Measurements from ENCODE around the gene RFNG. TPM values are rescaled to one million over a fixed set of nuclear protein-coding genes. Genes with fewer than 3 reads are reported as not detected.

Gene RFNG
- total RNA-seq, 8 experiments from 2014 or later: 19.3 to 38.6 (median 28.5) TPM

DNA sequence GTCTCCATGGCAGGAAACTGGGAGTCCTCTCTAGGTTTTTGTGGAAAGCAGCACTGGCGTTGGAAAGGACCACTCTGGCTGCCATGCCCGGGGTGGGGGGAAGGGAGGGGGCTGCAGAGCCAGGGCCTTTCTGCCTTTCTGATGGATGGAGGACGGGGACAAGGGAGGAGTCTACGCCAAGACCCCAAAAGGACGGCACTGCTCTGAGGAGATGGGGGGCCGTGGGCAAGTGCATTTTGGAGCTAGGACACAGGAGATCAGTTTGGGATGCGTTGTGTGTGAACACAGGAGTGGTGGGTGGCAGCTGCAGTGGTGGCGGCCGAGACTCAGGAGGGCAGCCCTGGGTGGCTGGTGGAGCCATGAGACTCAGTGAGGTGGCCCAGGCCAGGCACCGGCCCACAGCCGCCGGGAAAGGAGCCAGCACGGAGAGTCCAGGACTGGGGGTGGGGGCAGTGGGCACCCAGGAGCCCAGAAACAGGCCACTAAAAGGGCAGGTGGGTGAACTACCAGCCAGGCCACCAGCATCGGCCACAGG is 31.0 kb downstream of the RFNG start:
- WGBS, 10 experiments: 60 to 89% methylated on average over 1 to 7 of the region's 14 CpGs; no CpG with 5 or more reads in 8 of the 10 experiments
- Histone ChIP-seq H3K4me3 (no peak overlapping the region), H3K27ac (no peak overlapping the region), H3K4me1 (replicated peaks in 1 of 2) (peaks cover 14 to 15% of the 10 kb centered on the region in 2 donors)
- no peak for ATAC-seq (replicated peaks in 6 of 8)
- in situ Hi-C loops (cut with MboI; ENCODE audit: low pct_unique_long_range_greater_than_20kb in 2 of 9, low sequenced_read_pairs in 9 of 9, unreplicated experiment in 9 of 9): no loop called here

DNA sequence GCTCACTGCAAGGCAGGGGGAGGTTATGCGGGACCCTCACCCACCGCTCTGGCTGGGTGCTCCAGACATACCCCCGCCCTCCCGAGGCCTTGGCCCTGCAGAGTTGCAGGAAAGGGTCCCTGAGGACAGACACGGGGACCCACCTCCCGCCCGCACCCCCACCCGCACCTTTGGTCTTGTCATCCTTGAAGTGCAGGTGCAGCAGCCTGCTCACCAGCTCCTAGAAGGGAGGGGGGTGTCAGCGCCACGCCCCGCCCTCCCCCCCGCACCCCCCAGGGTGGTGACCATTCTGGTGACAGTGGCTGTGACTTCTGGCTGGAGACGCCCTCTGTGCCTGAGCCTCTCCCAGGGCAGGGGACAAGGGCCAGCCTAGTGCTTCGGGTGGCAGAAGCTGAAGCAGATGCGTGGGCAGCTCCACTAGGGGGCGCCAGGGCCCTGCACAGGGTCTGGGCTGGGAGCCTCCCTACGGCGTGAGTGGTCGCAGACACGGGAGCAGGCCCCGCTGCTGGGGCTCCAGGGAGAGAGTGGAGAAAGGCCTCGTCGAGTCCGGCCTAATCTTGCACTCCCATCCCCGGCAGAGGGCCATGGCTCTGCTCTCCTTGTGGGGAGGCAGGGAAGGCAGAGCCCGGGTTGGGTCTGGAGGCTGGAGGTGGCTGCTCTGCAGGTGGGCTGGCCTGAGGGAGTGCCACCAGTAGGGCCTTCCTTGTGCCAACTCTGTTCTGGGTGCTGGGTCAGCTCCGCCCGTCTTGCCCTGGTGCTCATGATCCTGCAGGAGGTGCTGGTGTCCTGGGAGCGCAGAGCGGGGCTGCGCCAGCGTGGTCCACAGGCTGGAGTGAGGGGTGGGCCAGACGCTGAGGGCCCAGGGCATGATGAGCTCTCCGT is 31.7 kb downstream of the RFNG start:
- no peak overlapping the region for H3K27ac ChIP-seq
- in situ Hi-C loops (cut with MboI; ENCODE audit: low pct_unique_long_range_greater_than_20kb in 2 of 9, low sequenced_read_pairs in 9 of 9, unreplicated experiment in 9 of 9): no loop called here
- ATAC-seq (replicated peaks in 6 of 8): no peak
- WGBS, 10 experiments: 72 to 89% (median 80%) methylated on average over 1 to 6 of the region's 34 CpGs; no CpG with 5 or more reads in 7 of the 10 experiments
- H3K4me3 ChIP-seq: no peak overlapping the region
- H3K4me1 ChIP-seq (replicated peaks in 1 of 2): peaks cover 14 to 19% of the 10 kb centered on the region in 2 donors

DNA sequence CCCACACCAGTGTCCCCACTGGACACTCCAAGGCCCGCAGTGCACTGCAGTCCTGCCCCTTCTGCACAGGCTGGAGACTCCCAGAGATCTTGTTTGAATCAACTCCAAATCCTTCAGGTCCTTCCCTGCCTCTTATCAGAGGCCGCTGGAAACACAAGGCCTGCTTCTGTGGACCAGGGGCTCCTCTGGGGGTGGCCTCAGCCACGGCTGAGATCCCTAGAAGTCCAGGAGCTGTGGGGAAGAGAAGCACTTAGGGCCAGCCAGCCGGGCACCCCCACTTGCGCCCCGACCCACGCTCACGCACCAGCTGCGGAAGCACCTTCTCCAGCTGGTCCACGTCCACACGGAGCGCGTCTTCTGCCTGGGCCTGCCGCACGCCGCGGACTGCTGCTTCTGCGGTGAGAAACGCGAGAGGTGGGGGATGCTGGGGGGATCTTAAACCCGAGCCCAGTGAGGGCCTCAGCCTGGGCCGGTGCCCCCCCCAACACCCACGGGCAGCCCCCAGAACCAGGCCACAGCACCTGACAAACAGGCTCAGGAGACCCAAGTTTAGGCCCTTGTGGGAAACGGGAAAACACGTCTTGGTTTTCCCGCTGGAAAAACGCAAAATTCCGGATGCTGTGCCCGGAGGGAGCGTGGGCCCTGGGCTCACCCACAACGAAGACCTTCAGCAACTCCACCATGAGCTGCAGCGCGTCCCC is 32.5 kb downstream of the RFNG start:
- H3K27ac ChIP-seq: no peak overlapping the region
- no peak overlapping the region for H3K4me3 ChIP-seq
- 78 to 100% (median 97%) methylated on average over 2 to 13 of the region's 33 CpGs; no CpG with 5 or more reads in 7 of the 10 experiments for WGBS, 10 experiments
- ATAC-seq (replicated peaks in 6 of 8): no peak
- H3K4me1 ChIP-seq (replicated peaks in 1 of 2): peaks cover 13 to 16% of the 10 kb centered on the region in 2 donors
- in situ Hi-C loops (cut with MboI; ENCODE audit: low pct_unique_long_range_greater_than_20kb in 2 of 9, low sequenced_read_pairs in 9 of 9, unreplicated experiment in 9 of 9): no loop called here

DNA sequence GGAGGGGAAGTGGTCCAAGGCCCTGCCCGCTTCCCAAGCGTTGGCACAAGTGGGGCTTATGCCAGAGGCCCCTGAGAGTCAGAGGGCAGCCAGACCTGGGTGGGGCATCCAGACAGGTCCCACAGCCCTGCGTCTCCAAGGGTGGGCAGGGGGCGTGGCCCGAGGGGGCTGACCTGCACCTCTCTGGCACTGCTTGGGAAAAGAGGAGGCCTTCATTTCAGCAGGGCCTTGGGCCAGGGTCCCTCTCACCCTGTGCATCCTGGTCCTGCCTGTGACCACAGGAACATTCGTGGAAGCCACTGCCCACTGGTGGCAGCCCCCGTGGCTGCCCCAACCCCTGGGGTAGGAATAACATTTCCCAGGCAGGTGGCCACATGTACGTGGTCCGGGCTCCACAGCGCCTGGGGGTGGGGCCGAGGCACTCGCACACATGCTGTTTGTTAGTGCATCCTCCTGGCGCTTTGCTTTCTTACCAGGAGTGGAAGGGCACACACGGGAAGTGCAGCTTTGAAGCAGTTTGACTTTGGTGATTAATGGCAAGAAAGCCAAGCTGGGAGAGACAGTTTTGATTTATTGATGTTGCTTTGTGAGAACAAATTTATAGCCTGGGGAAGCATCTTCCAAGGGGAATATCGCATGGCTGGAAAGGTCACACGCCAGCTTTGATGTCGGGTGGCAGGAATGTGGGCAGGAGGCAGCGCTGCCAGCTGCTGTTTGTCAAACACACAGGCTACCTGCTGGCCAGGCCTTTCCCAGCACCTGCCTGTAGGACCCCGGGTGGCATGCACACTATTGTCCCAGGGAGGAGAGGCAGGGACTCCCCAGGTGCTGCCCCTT is 33.2 kb downstream of the RFNG start:
- no peak for ATAC-seq (replicated peaks in 6 of 8)
- H3K27ac ChIP-seq: no peak overlapping the region
- H3K4me1 ChIP-seq (replicated peaks in 1 of 2): peaks cover 9 to 14% of the 10 kb centered on the region in 2 donors
- in situ Hi-C loops (cut with MboI; ENCODE audit: low pct_unique_long_range_greater_than_20kb in 2 of 9, low sequenced_read_pairs in 9 of 9, unreplicated experiment in 9 of 9): no loop called here
- H3K4me3 ChIP-seq: no peak overlapping the region
- WGBS, 10 experiments: 40 to 100% (median 78%) methylated on average over 1 to 9 of the region's 19 CpGs; no CpG with 5 or more reads in 3 of the 10 experiments

DNA sequence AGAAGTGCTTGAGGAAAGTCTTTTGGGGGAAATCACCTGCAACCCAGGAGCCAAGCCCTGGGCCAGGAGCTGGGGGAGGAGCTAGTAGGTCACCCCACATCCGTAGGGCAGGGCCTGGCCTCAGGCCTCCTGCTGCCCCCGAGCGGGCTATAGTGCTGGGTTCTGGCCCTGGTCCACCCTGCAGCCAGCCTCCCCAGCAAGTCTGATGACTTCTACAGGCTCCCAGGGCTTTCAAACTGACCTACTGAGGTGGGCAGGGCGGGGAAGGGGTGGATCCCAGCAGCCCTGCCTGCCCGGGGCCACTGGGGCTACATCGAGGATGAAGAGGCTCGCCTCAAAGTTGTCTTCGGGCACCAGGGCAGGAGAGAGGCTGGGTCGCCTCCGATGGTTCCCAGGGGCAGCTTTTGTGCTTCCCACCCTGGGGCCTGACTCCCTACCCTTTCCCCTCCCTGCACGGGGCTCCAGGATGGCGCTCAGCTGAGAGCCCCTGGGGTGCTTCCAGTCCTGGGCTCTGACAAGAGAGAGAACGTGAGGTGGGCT is 33.9 kb downstream of the RFNG start:
- 50 to 77% (median 70%) methylated on average over 2 to 3 of the region's 13 CpGs; no CpG with 5 or more reads in 7 of the 10 experiments for WGBS, 10 experiments
- ATAC-seq (replicated peaks in 6 of 8): no peak
- in situ Hi-C loops (cut with MboI; ENCODE audit: low pct_unique_long_range_greater_than_20kb in 2 of 9, low sequenced_read_pairs in 9 of 9, unreplicated experiment in 9 of 9): no loop called here

DNA sequence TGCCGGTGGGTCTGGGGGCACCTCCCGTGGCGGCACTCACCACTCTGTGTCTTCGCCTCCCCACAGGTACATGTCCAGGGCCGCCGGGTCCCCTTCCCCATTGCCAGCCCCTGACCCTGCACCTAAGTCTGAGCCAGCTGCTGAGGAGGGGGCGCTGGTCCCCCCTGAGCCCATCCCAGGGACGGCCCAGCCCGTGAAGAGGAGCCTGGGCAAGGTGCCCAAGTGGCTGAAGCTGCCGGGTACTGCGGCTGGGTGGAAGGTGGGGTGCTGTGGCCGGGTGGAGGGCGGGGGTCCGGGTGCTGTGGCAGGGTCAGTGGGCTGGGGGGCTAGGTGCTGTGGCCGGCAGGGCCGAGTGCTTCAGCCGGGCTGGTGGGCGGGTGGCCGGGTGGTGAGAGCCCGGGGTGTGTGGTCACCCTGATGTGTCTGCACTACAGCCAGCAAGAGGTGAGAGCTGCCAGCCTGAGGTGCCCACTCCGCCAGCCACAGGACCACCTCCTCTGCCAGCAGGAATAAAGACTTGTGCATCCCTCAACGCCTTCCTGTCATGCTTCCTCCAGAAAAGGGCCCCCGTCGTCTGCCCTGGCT is 34.6 kb downstream of the RFNG start:
- no peak for ATAC-seq (replicated peaks in 6 of 8)
- Histone ChIP-seq H3K4me1 (replicated peaks in 1 of 2) (peaks cover 21 to 28% of the 10 kb centered on the region in 2 donors), H3K27ac (no peak overlapping the region), H3K4me3 (no peak overlapping the region)
- in situ Hi-C loops (cut with MboI; ENCODE audit: low pct_unique_long_range_greater_than_20kb in 2 of 9, low sequenced_read_pairs in 9 of 9, unreplicated experiment in 9 of 9): no loop called here
- 100% methylated on average over 1 of the region's 24 CpGs; no CpG with 5 or more reads in 8 of the 10 experiments for WGBS, 10 experiments

More for the DNA sequence above, 33.9 kb downstream of the RFNG start:
- Histone ChIP-seq H3K4me3 (no peak overlapping the region), H3K4me1 (replicated peaks in 1 of 2) (peaks cover 16 to 21% of the 10 kb centered on the region in 2 donors), H3K27ac (no peak overlapping the region)

DNA sequence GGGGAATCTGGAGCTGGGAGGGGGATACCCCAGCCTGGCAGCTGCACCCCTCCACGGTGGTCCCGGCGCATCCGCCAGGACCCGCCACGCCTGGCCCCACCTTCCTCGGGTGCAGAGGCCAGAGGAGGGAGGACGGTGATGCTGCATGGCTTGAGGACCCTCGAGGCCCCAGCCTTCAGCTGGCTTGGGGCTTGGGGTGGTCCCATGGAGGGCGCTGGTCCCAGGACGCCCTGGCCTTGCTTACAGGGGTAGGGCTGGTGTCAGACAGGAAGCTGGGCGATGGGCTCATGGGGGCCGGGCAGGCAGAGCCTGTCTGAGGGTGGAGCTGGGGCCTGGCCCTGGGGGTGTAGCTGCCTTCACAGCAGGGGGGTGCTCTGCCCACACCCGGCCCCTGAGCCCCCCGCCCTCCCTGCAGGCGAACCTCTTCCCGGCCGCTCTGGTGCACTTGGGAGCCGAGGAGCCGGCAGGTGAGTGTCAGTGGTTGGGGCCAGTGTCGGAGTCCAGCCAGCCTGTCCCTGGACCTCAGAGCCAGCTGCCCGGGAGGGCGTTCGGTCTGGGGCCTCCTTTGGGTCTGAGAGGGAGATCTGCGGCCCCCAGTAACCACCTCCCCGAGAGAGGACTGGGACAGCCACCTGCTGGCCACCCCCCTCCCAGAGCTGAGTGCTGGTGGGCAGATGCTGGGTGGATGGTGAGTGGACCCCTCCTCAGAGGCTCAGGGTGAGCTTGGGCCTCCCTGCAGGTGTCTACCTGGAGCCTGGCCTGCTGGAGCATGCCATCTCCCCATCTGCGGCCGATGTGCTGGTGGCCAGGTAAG is 35.3 kb downstream of the RFNG start:
- no peak for ATAC-seq (replicated peaks in 6 of 8)
- WGBS, 10 experiments: 0% methylated on average over 1 of the region's 28 CpGs; no CpG with 5 or more reads in 9 of the 10 experiments
- in situ Hi-C loops (cut with MboI; ENCODE audit: low pct_unique_long_range_greater_than_20kb in 2 of 9, low sequenced_read_pairs in 9 of 9, unreplicated experiment in 9 of 9): no loop called here
- H3K4me1 ChIP-seq (replicated peaks in 1 of 2): peaks cover 14 to 22% of the 10 kb centered on the region in 2 donors
- no peak overlapping the region for H3K4me3 ChIP-seq
- no peak overlapping the region for H3K27ac ChIP-seq

DNA sequence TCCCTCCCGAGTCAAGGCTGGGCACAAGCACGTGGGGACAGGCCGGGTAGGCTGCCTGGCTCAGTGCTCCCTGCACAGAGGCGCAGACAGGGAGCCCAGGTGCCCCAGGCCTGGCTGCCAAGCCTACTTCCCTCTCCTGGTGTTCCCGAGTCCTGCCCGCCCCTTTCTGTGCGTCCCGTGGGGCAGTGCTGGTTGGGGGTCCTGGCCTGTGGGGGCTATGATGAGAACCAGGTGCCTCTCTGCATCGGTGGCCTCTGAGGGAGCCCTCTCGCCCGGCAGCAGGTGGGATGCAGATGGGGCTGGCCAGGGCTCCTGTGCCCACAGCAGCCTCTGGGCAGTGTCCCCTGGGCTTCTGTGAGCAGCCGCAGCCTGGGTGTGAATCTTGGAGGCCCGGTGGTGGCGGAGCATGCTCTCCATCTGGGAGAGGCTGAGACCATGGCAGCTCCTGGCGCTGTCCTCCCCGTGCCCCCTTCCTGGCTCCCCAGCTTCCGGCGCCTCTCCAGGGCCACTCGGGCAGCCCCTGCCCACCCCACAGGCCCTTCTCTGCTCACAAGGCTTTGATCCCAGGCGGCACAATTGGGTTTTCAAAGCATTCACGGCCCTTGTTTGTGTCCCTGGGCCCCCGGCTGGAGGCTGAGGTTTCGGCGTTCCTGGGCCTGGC is 36.2 kb downstream of the RFNG start:
- in situ Hi-C loops (cut with MboI; ENCODE audit: low pct_unique_long_range_greater_than_20kb in 2 of 9, low sequenced_read_pairs in 9 of 9, unreplicated experiment in 9 of 9): no loop called here
- WGBS, 10 experiments: 73% methylated on average over 3 of the region's 24 CpGs; no CpG with 5 or more reads in 9 of the 10 experiments
- H3K27ac ChIP-seq: no peak overlapping the region
- peaks cover 13 to 21% of the 10 kb centered on the region in 2 donors for H3K4me1 ChIP-seq (replicated peaks in 1 of 2)
- no peak overlapping the region for H3K4me3 ChIP-seq
- ATAC-seq (replicated peaks in 6 of 8): peak in 4 of 8 experiments; percentile 7 to 23 (median 10)

DNA sequence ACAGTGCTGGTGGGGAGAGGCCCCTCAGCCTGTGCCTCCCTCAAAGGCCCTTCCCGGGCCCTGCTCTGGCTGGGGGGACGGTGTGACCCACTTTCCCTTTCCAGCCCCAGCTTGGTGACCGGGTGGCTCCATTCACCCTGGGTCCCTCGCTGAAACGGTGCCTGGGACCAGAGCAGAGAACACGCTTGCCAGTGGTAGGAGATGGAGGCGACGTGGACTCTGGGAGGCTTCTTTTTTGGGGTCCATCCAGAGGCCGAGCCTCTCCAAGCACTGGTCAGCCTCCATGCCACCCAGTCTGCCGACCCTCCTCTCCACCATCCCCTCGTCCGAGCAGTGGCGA is 36.7 kb downstream of the RFNG start:
- in situ Hi-C loops (cut with MboI; ENCODE audit: low pct_unique_long_range_greater_than_20kb in 2 of 9, low sequenced_read_pairs in 9 of 9, unreplicated experiment in 9 of 9): no loop called here
- no peak overlapping the region for H3K4me3 ChIP-seq
- H3K4me1 ChIP-seq (replicated peaks in 1 of 2): peaks cover 13 to 21% of the 10 kb centered on the region in 2 donors
- WGBS, 10 experiments: 61 to 100% (median 83%) methylated on average over 1 to 3 of the region's 13 CpGs; no CpG with 5 or more reads in 7 of the 10 experiments
- no peak overlapping the region for H3K27ac ChIP-seq
- ATAC-seq (replicated peaks in 6 of 8): no peak

DNA sequence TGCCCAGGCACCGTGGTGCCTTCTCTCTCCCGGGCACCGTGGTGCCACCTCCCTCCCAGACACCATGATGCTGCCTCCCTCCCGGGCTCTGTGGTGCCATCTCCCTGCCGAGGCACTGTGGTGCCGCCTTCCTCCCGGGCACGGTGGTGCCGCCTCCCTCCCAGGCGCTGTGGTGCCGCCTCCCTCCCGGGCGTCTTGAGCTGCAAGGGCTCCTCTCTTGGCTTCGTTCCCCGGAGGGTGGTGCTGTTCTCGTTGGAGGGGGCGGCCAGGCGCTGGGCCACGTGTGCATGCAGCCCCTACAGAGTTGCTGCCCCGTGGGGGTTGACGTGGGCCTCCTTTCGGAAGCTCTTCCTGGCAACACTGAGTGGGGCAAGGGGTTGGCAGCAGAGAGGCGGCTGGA is 37.2 kb downstream of the RFNG start:
- peak in 1 of 8 experiments; percentile 18 for ATAC-seq (replicated peaks in 6 of 8)
- no peak overlapping the region for H3K27ac ChIP-seq
- no CpG with 5 or more reads among the region's 23 CpGs for WGBS, 10 experiments
- peaks cover 13 to 21% of the 10 kb centered on the region in 2 donors for H3K4me1 ChIP-seq (replicated peaks in 1 of 2)
- in situ Hi-C loops (cut with MboI; ENCODE audit: low pct_unique_long_range_greater_than_20kb in 2 of 9, low sequenced_read_pairs in 9 of 9, unreplicated experiment in 9 of 9): no loop called here
- H3K4me3 ChIP-seq: no peak overlapping the region

DNA sequence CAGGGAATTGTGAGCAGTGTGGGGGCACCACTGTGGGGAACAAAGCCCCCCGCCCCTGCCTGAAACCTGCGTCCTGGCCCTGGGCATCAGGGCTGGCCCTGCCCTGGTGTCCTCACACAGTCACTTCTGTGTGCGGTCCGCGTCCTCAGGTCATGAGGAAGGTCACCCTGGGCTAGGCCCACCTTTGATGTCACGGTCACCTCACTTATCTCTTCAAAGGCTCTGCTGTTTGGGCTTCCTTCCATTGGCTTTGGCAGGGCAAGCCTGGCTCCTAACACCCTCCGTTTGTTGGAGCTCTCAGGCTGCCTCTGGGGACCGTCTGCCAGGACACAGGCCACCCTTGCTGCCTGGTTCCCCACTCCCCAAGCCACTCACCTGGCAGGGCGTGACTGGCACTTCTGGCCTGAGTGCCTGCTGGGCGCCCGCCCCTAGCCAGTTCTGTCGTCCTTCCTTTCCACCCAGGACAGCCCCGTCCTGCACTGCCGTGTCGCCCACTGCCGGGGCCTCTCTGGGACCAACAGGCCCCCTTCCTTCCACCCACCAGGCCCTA is 37.8 kb downstream of the RFNG start:
- Histone ChIP-seq H3K4me3 (no peak overlapping the region), H3K4me1 (replicated peaks in 1 of 2) (peaks cover 13 to 21% of the 10 kb centered on the region in 2 donors), H3K27ac (no peak overlapping the region)
- no peak for ATAC-seq (replicated peaks in 6 of 8)
- WGBS, 10 experiments: 50 to 100% (median 89%) methylated on average over 1 to 6 of the region's 16 CpGs; no CpG with 5 or more reads in 7 of the 10 experiments
- in situ Hi-C loops (cut with MboI; ENCODE audit: low pct_unique_long_range_greater_than_20kb in 2 of 9, low sequenced_read_pairs in 9 of 9, unreplicated experiment in 9 of 9): no loop called here

Measured in motor neuron (in vitro differentiated cells).